Measurements from ENCODE around the gene PERCC1.

Gene PERCC1

GRCh38 chr16:1460602-1461138, 29.8 kb downstream of the PERCC1 start:
- Histone ChIP-seq H2AFZ (no peak overlapping the region), H3K27me3 (ENCODE audit: control insufficient read depth, insufficient read depth, low read length) (no peaks in the 10 kb centered on the region), H3K9ac (no peak overlapping the region), H3K4me1 (no peaks in the 10 kb centered on the region), H3K79me2 (peaks cover 7% of the 10 kb centered on the region), H3K4me3 (ENCODE audit: low read depth, low read length) (no peak overlapping the region), H3K27ac (no peak overlapping the region), H3K36me3 (ENCODE audit: control insufficient read depth, insufficient read depth, low read length) (no peaks in the 10 kb centered on the region), H3K4me2 (ENCODE audit: low read length) (no peak overlapping the region), H3K9me3 (ENCODE audit: control insufficient read depth, low read length) (no peaks in the 10 kb centered on the region)
- no peak for TF ChIP-seq CTCF (IDR thresholded peaks at IDR 0.05)

DNA sequence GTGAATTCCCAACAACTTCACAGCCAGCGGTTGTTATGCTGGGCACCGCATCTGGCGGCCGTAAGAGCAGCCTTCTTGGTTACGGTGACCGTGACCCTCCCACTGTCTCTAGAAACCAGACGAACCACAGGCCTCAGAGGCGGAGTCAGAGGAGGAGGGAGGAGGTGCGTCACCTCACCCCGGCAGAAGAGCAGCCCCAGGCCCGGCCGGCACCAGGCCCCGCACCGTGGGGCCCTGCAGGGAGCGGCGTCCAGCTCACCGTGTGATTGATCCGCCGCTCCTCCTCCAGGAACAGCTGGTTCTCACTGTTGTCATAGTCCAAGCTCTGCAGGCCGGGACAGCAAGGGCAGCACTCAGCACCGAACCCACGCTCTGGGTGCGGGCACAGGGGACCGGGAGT, 30.3 kb downstream of the PERCC1 start:
- TF ChIP-seq CTCF (IDR thresholded peaks at IDR 0.05): no peak
- Histone ChIP-seq H3K4me2 (ENCODE audit: low read length) (no peak overlapping the region), H3K4me3 (ENCODE audit: low read depth, low read length) (no peak overlapping the region), H2AFZ (no peak overlapping the region), H3K4me1 (no peaks in the 10 kb centered on the region), H3K79me2 (peaks cover 12% of the 10 kb centered on the region), H3K27ac (no peak overlapping the region), H3K36me3 (ENCODE audit: control insufficient read depth, insufficient read depth, low read length) (no peaks in the 10 kb centered on the region), H3K27me3 (ENCODE audit: control insufficient read depth, insufficient read depth, low read length) (no peaks in the 10 kb centered on the region), H3K9ac (no peak overlapping the region), H3K9me3 (ENCODE audit: control insufficient read depth, low read length) (no peaks in the 10 kb centered on the region)

DNA sequence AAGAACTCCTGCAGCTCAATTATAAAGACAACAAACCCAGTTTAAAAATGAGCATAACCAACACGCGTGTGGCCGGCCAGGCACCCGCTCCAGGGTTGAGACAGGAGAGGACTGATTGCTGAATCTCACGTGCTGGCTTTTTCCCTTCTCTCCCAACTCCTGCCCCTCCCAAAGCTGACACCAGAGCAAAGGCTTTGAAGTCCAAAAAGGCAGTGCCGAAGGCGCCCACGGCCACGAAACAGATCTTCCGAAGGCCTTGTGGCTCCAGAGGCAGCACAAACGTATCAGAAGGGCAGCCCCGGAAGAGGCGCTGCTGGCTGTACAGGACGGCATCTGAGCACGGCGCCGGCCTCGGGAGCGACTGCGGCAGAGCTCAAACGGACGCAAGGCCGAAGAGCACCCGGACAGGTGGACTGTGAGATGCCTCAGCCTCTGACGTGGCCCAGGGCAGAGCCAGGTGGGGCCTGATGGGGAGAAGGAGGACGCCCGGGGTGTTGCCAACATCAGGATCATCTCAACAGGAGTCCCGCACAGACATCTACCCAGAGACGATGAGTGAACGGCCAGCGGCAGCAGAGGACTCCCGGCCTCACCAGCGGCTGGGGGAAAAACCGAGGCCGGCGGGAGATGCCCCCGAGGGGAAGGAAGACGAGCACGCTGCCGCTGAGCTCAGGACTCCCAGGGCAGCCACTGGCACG, 33.5 kb downstream of the PERCC1 start:
- Histone ChIP-seq H3K36me3 (ENCODE audit: control insufficient read depth, insufficient read depth, low read length) (no peaks in the 10 kb centered on the region), H3K79me2 (peaks cover 32% of the 10 kb centered on the region), H3K27ac (no peak overlapping the region), H3K9ac (no peak overlapping the region), H3K27me3 (ENCODE audit: control insufficient read depth, insufficient read depth, low read length) (no peaks in the 10 kb centered on the region), H3K9me3 (ENCODE audit: control insufficient read depth, low read length) (no peaks in the 10 kb centered on the region), H3K4me3 (ENCODE audit: low read depth, low read length) (no peak overlapping the region), H3K4me1 (no peaks in the 10 kb centered on the region), H3K4me2 (ENCODE audit: low read length) (no peak overlapping the region), H2AFZ (no peak overlapping the region)
- no peak for TF ChIP-seq CTCF (IDR thresholded peaks at IDR 0.05)

DNA sequence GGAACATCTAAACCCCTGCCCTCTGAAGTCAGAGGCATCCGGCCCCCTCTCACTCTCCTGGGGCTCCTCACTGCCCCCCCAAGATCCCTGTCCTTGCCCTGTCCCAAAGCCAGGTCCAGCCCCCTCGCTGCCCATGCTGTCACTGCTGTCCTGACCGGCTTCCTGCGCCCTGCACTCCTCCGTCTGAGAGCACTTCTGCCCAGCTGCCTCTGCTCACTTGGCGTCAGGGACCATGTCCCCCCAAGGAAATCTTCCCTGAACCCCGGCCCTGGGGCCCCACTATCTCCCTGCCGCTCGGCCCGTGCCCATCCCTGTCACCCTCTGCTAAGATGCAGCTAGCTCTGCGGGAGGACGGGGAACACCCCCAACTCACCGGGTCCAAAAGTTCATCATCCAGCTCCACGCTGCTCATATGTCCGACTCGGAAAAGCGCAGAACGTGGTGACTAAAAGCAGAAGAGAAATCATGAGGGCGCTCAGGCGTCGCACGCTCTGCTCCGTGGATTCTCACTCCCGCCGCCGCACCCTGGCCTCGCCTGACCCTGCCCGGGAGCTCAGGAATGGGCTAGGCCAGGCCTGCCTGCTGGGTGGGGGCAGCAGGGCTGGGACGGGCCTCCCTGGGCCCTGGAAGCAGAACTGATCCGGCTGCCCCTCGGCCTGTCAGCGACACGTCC, 34.2 kb downstream of the PERCC1 start:
- no peaks in the 10 kb centered on the region for H3K27me3 ChIP-seq (ENCODE audit: control insufficient read depth, insufficient read depth, low read length)
- H2AFZ ChIP-seq: no peak overlapping the region
- no peak for TF ChIP-seq CTCF (IDR thresholded peaks at IDR 0.05)
- H3K79me2 ChIP-seq: peaks cover 34% of the 10 kb centered on the region
- no peak overlapping the region for H3K27ac ChIP-seq
- H3K36me3 ChIP-seq (ENCODE audit: control insufficient read depth, insufficient read depth, low read length): no peaks in the 10 kb centered on the region
- H3K9ac ChIP-seq: no peak overlapping the region
- H3K4me1 ChIP-seq: no peaks in the 10 kb centered on the region
- no peaks in the 10 kb centered on the region for H3K9me3 ChIP-seq (ENCODE audit: control insufficient read depth, low read length)
- H3K4me3 ChIP-seq (ENCODE audit: low read depth, low read length): no peak overlapping the region
- no peak overlapping the region for H3K4me2 ChIP-seq (ENCODE audit: low read length)

All from parathyroid adenoma (tissue), 2 donors.